ENCODE measurements around the gene MTHFSD. TPM values are rescaled to one million over a fixed set of nuclear protein-coding genes. Genes with fewer than 3 reads are reported as not detected.

Gene MTHFSD
- polyA plus RNA-seq, 1 donor from 2014 or later = 25.0 TPM

- peaks cover 100% of the 10 kb centered on the region for H3K27me3 ChIP-seq (ENCODE audit: insufficient read depth, low read depth, low read length)
- H3K9me2 ChIP-seq (ENCODE audit: insufficient read depth, low read length) = no peaks in the 10 kb centered on the region
- no peaks in the 10 kb centered on the region for H3K36me3 ChIP-seq (ENCODE audit: insufficient read depth, low read length)
- TF ChIP-seq TAF1 (IDR thresholded peaks at IDR 0.05; ENCODE audit: low read depth) (no peak), SMC3 (conservative IDR thresholded peaks at IDR 0.05; ENCODE audit: poor library complexity) (no peak), MXI1 (conservative IDR thresholded peaks at IDR 0.05; ENCODE audit: poor library complexity, severe bottlenecking) (no peak), CTCF (IDR thresholded peaks at IDR 0.05; ENCODE audit: poor library complexity, severe bottlenecking) (no peak), RAD21 (conservative IDR thresholded peaks at IDR 0.05) (no peak), EP300 (conservative IDR thresholded peaks at IDR 0.05; ENCODE audit: poor library complexity, severe bottlenecking) (no peak), EZH2 (IDR thresholded peaks at IDR 0.05; ENCODE audit: borderline replicate concordance, insufficient read depth, low read length, poor library complexity, severe bottlenecking) (no peak)
- H3K4me3 ChIP-seq (ENCODE audit: low read length) = no peak overlapping the region
- H3K9ac ChIP-seq (ENCODE audit: low read length) = no peak overlapping the region
- H4K20me1 ChIP-seq (ENCODE audit: insufficient read depth) = no peaks in the 10 kb centered on the region
- no peaks in the 10 kb centered on the region for H3F3A ChIP-seq (ENCODE audit: insufficient read depth, low read length, poor library complexity, severe bottlenecking)
- H3K9me3 ChIP-seq (ENCODE audit: low read length) = no peaks in the 10 kb centered on the region
- no peak overlapping the region for H3K4me2 ChIP-seq (ENCODE audit: low read length)
- no peak overlapping the region for H3K27ac ChIP-seq (ENCODE audit: low read length)
- H2AFZ ChIP-seq (ENCODE audit: low read depth, low read length) = no peak overlapping the region
- H3K79me2 ChIP-seq (replicated peaks; ENCODE audit: insufficient read depth, low read length) = no peaks in the 10 kb centered on the region
These were observed 18.8 kb upstream of the MTHFSD start for GRCh38 chr16:86573646-86574508.

- Histone ChIP-seq H2AFZ (ENCODE audit: low read depth, low read length) (no peak overlapping the region), H3K9me2 (ENCODE audit: insufficient read depth, low read length) (no peaks in the 10 kb centered on the region), H3K27me3 (ENCODE audit: insufficient read depth, low read depth, low read length) (peaks cover 100% of the 10 kb centered on the region), H3K9ac (ENCODE audit: low read length) (no peak overlapping the region), H3K36me3 (ENCODE audit: insufficient read depth, low read length) (no peaks in the 10 kb centered on the region), H3K4me3 (ENCODE audit: low read length) (no peak overlapping the region), H3K79me2 (replicated peaks; ENCODE audit: insufficient read depth, low read length) (no peaks in the 10 kb centered on the region), H3K27ac (ENCODE audit: low read length) (no peak overlapping the region), H3F3A (ENCODE audit: insufficient read depth, low read length, poor library complexity, severe bottlenecking) (no peaks in the 10 kb centered on the region), H3K9me3 (ENCODE audit: low read length) (no peaks in the 10 kb centered on the region), H3K4me2 (ENCODE audit: low read length) (no peak overlapping the region), H4K20me1 (ENCODE audit: insufficient read depth) (no peaks in the 10 kb centered on the region)
- TF ChIP-seq TAF1 (IDR thresholded peaks at IDR 0.05; ENCODE audit: low read depth) = no peak
- no peak for TF ChIP-seq RAD21 (conservative IDR thresholded peaks at IDR 0.05)
- TF ChIP-seq CTCF (IDR thresholded peaks at IDR 0.05; ENCODE audit: poor library complexity, severe bottlenecking) = no peak
- TF ChIP-seq MXI1 (conservative IDR thresholded peaks at IDR 0.05; ENCODE audit: poor library complexity, severe bottlenecking) = no peak
- no peak for TF ChIP-seq EP300 (conservative IDR thresholded peaks at IDR 0.05; ENCODE audit: poor library complexity, severe bottlenecking)
- no peak for TF ChIP-seq POLR2AphosphoS5 (IDR thresholded peaks at IDR 0.05)
- no peak for TF ChIP-seq REST (IDR thresholded peaks at IDR 0.05; ENCODE audit: borderline replicate concordance)
- no peak for TF ChIP-seq SMC3 (conservative IDR thresholded peaks at IDR 0.05; ENCODE audit: poor library complexity)
- no peak for TF ChIP-seq EZH2 (IDR thresholded peaks at IDR 0.05; ENCODE audit: borderline replicate concordance, insufficient read depth, low read length, poor library complexity, severe bottlenecking)
These were observed 18.2 kb upstream of the MTHFSD start for GRCh38 chr16:86573215-86573614.
